Posterior cingulate gyrus (tissue), 11 donors: ENCODE data around the gene GJA4.
"Not testable (repeated sequence)": the region's sequence is repeated elsewhere in the genome, so short reads cannot be mapped to it uniquely, and the experiment has no call there.

ENCODE experiments used
- DNase-seq, 10 donors: peaks; one replicate each; pipeline versions ENCODE4 v3.0.0 to v3.0.0-alpha.2; 2020 to 2021; ENCODE audit warnings: mixed read lengths in 3 of 10
- intact Hi-C: fragments of 100-400 bp; cut with DNase I; formaldehyde crosslinking; loops from one replicate; pipeline ENCODE4 v1.15.1; 2023

The GJA4 gene

GRCh38 chr1:34786521-34787325 is 6.1 kb upstream of the GJA4 start:
- intact Hi-C loops: loop anchor here (1.0 kb wide), 1 partner anchor 66 kb away; no protein-coding TSS in a partner anchor
- peak; percentile 63 to 97 (median 80) for DNase-seq

GRCh38 chr1:34787461-34788420 is 5.1 kb upstream of the GJA4 start:
- DNase-seq: no peak
- intact Hi-C loops: no loop called here

GRCh38 chr1:34790985-34791384 is 1.8 kb upstream of the GJA4 start:
- no peak for DNase-seq

GRCh38 chr1:34792424-34792823 is 375 bp upstream of the GJA4 start:
- intact Hi-C loops: no loop called here

More at GRCh38 chr1:34790985-34791384, 1.8 kb upstream of the GJA4 start:
- intact Hi-C loops: no loop called here

GRCh38 chr1:34794001-34794789 is 1.4 kb downstream of the GJA4 start:
- intact Hi-C loops: no loop called here
- no peak for DNase-seq

More at GRCh38 chr1:34792424-34792823, 375 bp upstream of the GJA4 start:
- no peak for DNase-seq

- intact Hi-C loops: no loop called here
- DNase-seq: no peak
Measured at GRCh38 chr1:34794790-34795180, 2.0 kb downstream of the GJA4 start.

GRCh38 chr1:34795916-34796315 is 3.1 kb downstream of the GJA4 start:
- DNase-seq: no peak
- intact Hi-C loops: no loop called here

GRCh38 chr1:34796990-34797389 is 4.2 kb downstream of the GJA4 start:
- intact Hi-C loops: no loop called here
- DNase-seq: no peak

GRCh38 chr1:34800214-34800613 is 7.4 kb downstream of the GJA4 start:
- no peak for DNase-seq
- intact Hi-C loops: no loop called here

GRCh38 chr1:34803770-34804169 is 11.0 kb downstream of the GJA4 start:
- no peak for DNase-seq
- intact Hi-C loops: no loop called here

- DNase-seq: no peak
- intact Hi-C loops: no loop called here
Measured at GRCh38 chr1:34806396-34806795, 13.6 kb downstream of the GJA4 start.

- intact Hi-C loops: no loop called here
- DNase-seq: no peak
Measured at GRCh38 chr1:34808051-34808810, 15.4 kb downstream of the GJA4 start.

- intact Hi-C loops, DNase-seq: not testable (repeated sequence)
Measured at GRCh38 chr1:34810781-34811180, 18.0 kb downstream of the GJA4 start.

- intact Hi-C loops: no loop called here
- no peak for DNase-seq
Measured at GRCh38 chr1:34816332-34816731, 23.5 kb downstream of the GJA4 start.

- DNase-seq: no peak
- intact Hi-C loops: no loop called here
Measured at GRCh38 chr1:34816778-34817177, 24.0 kb downstream of the GJA4 start.

- intact Hi-C loops, DNase-seq: not testable (repeated sequence)
Measured at GRCh38 chr1:34818862-34819261, 26.1 kb downstream of the GJA4 start.

- DNase-seq: no peak
- intact Hi-C loops: no loop called here
Measured at GRCh38 chr1:34822202-34822601, 29.4 kb downstream of the GJA4 start.

- DNase-seq: no peak
- intact Hi-C loops: no loop called here
Measured at GRCh38 chr1:34824817-34825454, 32.1 kb downstream of the GJA4 start.

GRCh38 chr1:34825455-34826091 is 32.8 kb downstream of the GJA4 start:
- no peak for DNase-seq
- intact Hi-C loops: no loop called here
